OCI-LY7 (cell line): ENCODE measurements around the gene TMC2.

Experiments used
- CTCF ChIP-seq: fragments of 200-600 bp; sonication (generic); conservative IDR thresholded peaks from 2 replicates; pipeline ENCODE4 v1.5.1; 2014; ENCODE audit warnings: mild to moderate bottlenecking, antibody characterized with exemption, low read length, moderate library complexity, mixed read lengths
- EZH2phosphoT487 ChIP-seq: fragments of 200-600 bp; sonication (generic); IDR thresholded peaks from 2 replicates; pipeline ENCODE4 v1.6.1; 2018; ENCODE audit warnings: low read depth, borderline replicate concordance, mild to moderate bottlenecking, mixed run types, antibody characterized with exemption, low read length, moderate library complexity, mixed read lengths

GRCh38 chr20:2564406-2564805 lies 28.0 kb downstream of the TMC2 start:
- TF ChIP-seq CTCF (no peak), EZH2phosphoT487 (no peak)
